PC-3 (cell line): ENCODE measurements around the gene C11orf97. TPM values are rescaled to one million over a fixed set of nuclear protein-coding genes. Genes with fewer than 3 reads are reported as not detected.
"Not testable (repeated sequence)": the region's sequence is repeated elsewhere in the genome, so short reads cannot be mapped to it uniquely, and the experiment has no call there.

Experiments used
- ATAC-seq: fragments of 200-7000 bp; cut with Tn5 transposase; 2 replicates; pipeline ENCODE4 v1.9.1; 2020; ENCODE audit warnings: mild to moderate bottlenecking, moderate library complexity
- BruUV-seq: library from RNA; stranded (reverse); fragments of 400-500 nt; replicated peaks from 2 replicates; lab custom pipeline; 2021; lab: Mats Ljungman, UMichigan
- CTCF ChIA-PET: fragments of 300-600 bp; sonication (Branson Sonifier 250); formaldehyde crosslinking; loops from one replicate; lab custom pipeline; 2022; ENCODE audit warnings: antibody characterized with exemption; lab: Charles Lee
- POLR2A ChIA-PET: fragments of 300-600 bp; sonication (Branson Sonifier 250); formaldehyde crosslinking; loops from one replicate; lab custom pipeline; 2022; ENCODE audit warnings: antibody characterized with exemption; ENCODE audit not compliant: unreplicated experiment; lab: Charles Lee
- DNase-seq: peaks from one replicate; pipeline ENCODE4 v3.0.0-alpha.2; 2015
- H2AFZ ChIP-seq: fragments of 300-600 bp; sonication (generic); 2 replicates; pipeline ENCODE4 v1.6.0; 2016; ENCODE audit warnings: antibody characterized with exemption, low read length
- H3F3A ChIP-seq: fragments of 300-600 bp; sonication (generic); one replicate; pipeline ENCODE4 v1.6.0; 2017; ENCODE audit warnings: antibody characterized with exemption, low read length, control low read depth, mild to moderate bottlenecking; ENCODE audit not compliant: unreplicated experiment
- H3K27ac ChIP-seq: fragments of 300-600 bp; sonication (generic); 2 replicates; pipeline ENCODE4 v1.5.1; 2016; ENCODE audit warnings: mild to moderate bottlenecking, low read length
- H3K27me3 ChIP-seq: fragments of 300-600 bp; sonication (generic); 2 replicates; pipeline ENCODE4 v1.6.1; 2016; ENCODE audit warnings: low read length, mixed read lengths
- H3K36me3 ChIP-seq: fragments of 300-600 bp; sonication (generic); 2 replicates; pipeline ENCODE4 v1.6.1; 2016; ENCODE audit warnings: low read depth, mixed run types, low read length, mixed read lengths
- H3K4me1 ChIP-seq: fragments of 300-600 bp; sonication (generic); 2 replicates; pipeline ENCODE4 v1.5.1; 2016; ENCODE audit warnings: low read length; ENCODE audit not compliant: insufficient read depth
- H3K4me2 ChIP-seq: fragments of 300-600 bp; sonication (generic); 2 replicates; pipeline ENCODE4 v1.6.0; 2016; ENCODE audit warnings: low read length
- H3K4me3 ChIP-seq: fragments of 300-600 bp; sonication (generic); 2 replicates; pipeline ENCODE4 v1.5.1; 2016; ENCODE audit warnings: mild to moderate bottlenecking, low read length, mixed read lengths
- H3K79me2 ChIP-seq: fragments of 300-600 bp; sonication (generic); 2 replicates; pipeline ENCODE4 v1.6.1; 2017; ENCODE audit warnings: low read length, mixed read lengths
- H3K9ac ChIP-seq: fragments of 300-600 bp; sonication (generic); 2 replicates; pipeline ENCODE4 v1.6.0; 2016; ENCODE audit warnings: mild to moderate bottlenecking, low read length
- H3K9me2 ChIP-seq: fragments of 300-600 bp; sonication (generic); replicated peaks from 2 replicates; pipeline ENCODE4 v1.6.1; 2016; ENCODE audit warnings: mixed run types, low read length, mixed read lengths
- H3K9me3 ChIP-seq: fragments of 300-600 bp; sonication (generic); 2 replicates; pipeline ENCODE4 v1.6.1; 2016; ENCODE audit warnings: low read length, mixed read lengths
- H4K20me1 ChIP-seq: fragments of 300-600 bp; sonication (generic); 2 replicates; pipeline ENCODE4 v1.6.1; 2016; ENCODE audit warnings: low read length, mixed read lengths
- CTCF ChIP-seq: fragments of 300-600 bp; sonication (generic); conservative IDR thresholded peaks from 2 replicates; pipeline ENCODE4 v1.5.1; 2017; ENCODE audit warnings: antibody characterized with exemption, low read depth, mild to moderate bottlenecking, low read length
- EZH2 ChIP-seq: fragments of 300-600 bp; sonication (generic); IDR thresholded peaks from one replicate; pipeline ENCODE4 v1.6.1; 2017; ENCODE audit warnings: antibody characterized with exemption, mild to moderate bottlenecking, low read length; ENCODE audit not compliant: unreplicated experiment
- EZH2phosphoT487 ChIP-seq: fragments of 300-600 bp; sonication (generic); IDR thresholded peaks from 2 replicates; pipeline ENCODE4 v1.6.1; 2018; ENCODE audit warnings: mild to moderate bottlenecking, antibody characterized with exemption, low read length, borderline replicate concordance
- intact Hi-C: fragments of 100-400 bp; cut with micrococcal nuclease; formaldehyde crosslinking; loops from 2 replicates; pipeline ENCODE4 v1.9.0; 2023
- total RNA-seq: library from RNA; depleted of rRNA; stranded (reverse); fragments of >200 nt; gene quantifications from 2 replicates; pipeline ENCODE4 v1.2.3, GENCODE V29; 2014

C11orf97 gene
- total RNA-seq, 1 experiment from 2014 or later, result not detected

DNA sequence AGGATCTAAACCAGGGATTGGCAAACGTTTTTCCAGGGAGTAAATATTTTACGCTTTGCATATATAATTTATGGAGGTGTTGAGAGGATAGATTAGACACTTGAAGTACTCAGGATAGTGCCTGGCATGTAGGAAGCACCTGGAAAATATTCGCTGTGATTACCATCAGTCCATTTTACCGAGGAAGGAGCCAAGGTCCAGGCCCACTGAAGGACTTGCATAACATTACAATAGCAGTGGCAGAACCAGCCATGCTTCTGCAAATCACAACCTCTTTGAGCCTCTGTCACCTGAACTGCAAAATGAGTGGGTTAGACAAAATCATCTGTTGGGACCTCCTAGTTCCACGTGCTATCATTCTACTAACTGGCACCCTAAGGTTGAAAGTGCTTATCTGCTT, 36.9 kb downstream of the C11orf97 start:
- Histone ChIP-seq H3K36me3 (no peaks in the 10 kb centered on the region), H4K20me1 (no peaks in the 10 kb centered on the region), H3K79me2 (peaks cover 16% of the 10 kb centered on the region), H3K4me3 (no peak overlapping the region), H3K4me2 (no peak overlapping the region), H3K9ac (no peak overlapping the region), H3K27ac (no peak overlapping the region), H3K27me3 (no peaks in the 10 kb centered on the region), H3F3A (no peaks in the 10 kb centered on the region), H3K9me2 (no peaks in the 10 kb centered on the region), H3K4me1 (peaks cover 33% of the 10 kb centered on the region), H2AFZ (no peak overlapping the region), H3K9me3 (no peaks in the 10 kb centered on the region)
- ATAC-seq, result no peak
- BruUV-seq, result no TSS peak
- ChIA-PET POLR2A (no interaction called here), CTCF (no interaction called here)
- no peak for DNase-seq
- intact Hi-C loops, result no loop called here
- TF ChIP-seq CTCF (no peak), EZH2 (no peak)

- no peak for ATAC-seq
- no TSS peak for BruUV-seq
These were observed 38.3 kb downstream of the C11orf97 start for GRCh38 chr11:94550513-94550912.

DNA sequence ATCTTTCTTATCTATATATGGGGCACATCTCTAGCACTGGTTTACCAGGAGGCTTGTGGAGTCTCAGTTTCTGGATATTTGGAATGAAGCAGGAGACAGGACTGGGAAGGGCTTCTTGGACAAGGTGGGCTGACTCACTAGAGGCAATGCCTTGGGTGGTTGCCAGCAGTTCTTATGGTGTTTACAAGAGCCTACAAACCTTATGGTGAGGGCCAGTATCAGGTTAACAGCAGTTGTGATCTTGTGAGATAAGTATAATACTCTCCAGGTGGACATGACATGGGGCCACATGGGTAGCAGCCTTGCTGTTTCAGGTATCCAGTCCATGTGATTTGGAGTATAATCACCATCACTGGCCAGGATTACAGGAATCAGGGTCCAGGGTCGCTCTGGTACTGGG, 41.7 kb downstream of the C11orf97 start:
- BruUV-seq, result no TSS peak
- Histone ChIP-seq H3K79me2 (no peaks in the 10 kb centered on the region), H3K4me1 (peaks cover 5% of the 10 kb centered on the region), H3K4me3 (no peak overlapping the region), H4K20me1 (no peaks in the 10 kb centered on the region), H3K36me3 (no peaks in the 10 kb centered on the region), H3K9ac (no peak overlapping the region), H2AFZ (no peak overlapping the region), H3F3A (no peaks in the 10 kb centered on the region), H3K4me2 (no peak overlapping the region), H3K9me3 (no peaks in the 10 kb centered on the region), H3K9me2 (no peaks in the 10 kb centered on the region), H3K27me3 (no peaks in the 10 kb centered on the region), H3K27ac (no peak overlapping the region)
- DNase-seq, result peak; percentile 87
- TF ChIP-seq CTCF, result no peak
- no peak for TF ChIP-seq EZH2phosphoT487
- no peak for TF ChIP-seq EZH2
- intact Hi-C loops, result no loop called here
- ATAC-seq, result peak; percentile 92
- ChIA-PET POLR2A (no interaction called here), CTCF (no interaction called here)

More at GRCh38 chr11:94550513-94550912, 38.3 kb downstream of the C11orf97 start:
- ChIA-PET CTCF (no interaction called here), POLR2A (no interaction called here)
- Histone ChIP-seq H3K27ac (no peak overlapping the region), H3F3A (no peaks in the 10 kb centered on the region), H3K9ac (no peak overlapping the region), H2AFZ (no peak overlapping the region), H3K4me2 (no peak overlapping the region), H3K36me3 (no peaks in the 10 kb centered on the region), H3K79me2 (peaks cover 7% of the 10 kb centered on the region), H3K9me3 (no peaks in the 10 kb centered on the region), H3K9me2 (no peaks in the 10 kb centered on the region), H4K20me1 (no peaks in the 10 kb centered on the region), H3K4me1 (peaks cover 27% of the 10 kb centered on the region), H3K4me3 (no peak overlapping the region), H3K27me3 (no peaks in the 10 kb centered on the region)
- TF ChIP-seq EZH2 (no peak), EZH2phosphoT487 (no peak), CTCF (no peak)
- intact Hi-C loops, result no loop called here
- DNase-seq, result no peak

- H3K36me3 ChIP-seq, H2AFZ ChIP-seq, H3K79me2 ChIP-seq, H3K9me3 ChIP-seq, H3F3A ChIP-seq, H3K27ac ChIP-seq, CTCF ChIA-PET, POLR2A ChIA-PET, H3K9me2 ChIP-seq, BruUV-seq, intact Hi-C loops, H3K4me3 ChIP-seq, ATAC-seq, H3K27me3 ChIP-seq, H4K20me1 ChIP-seq, H3K9ac ChIP-seq, DNase-seq, H3K4me1 ChIP-seq, H3K4me2 ChIP-seq: not testable (repeated sequence)
These were observed 43.6 kb downstream of the C11orf97 start for GRCh38 chr11:94555752-94556329.
